Gastrocnemius medialis (tissue), 4 donors: ENCODE data around the gene IFT122. TPM values are rescaled to one million over a fixed set of nuclear protein-coding genes. Genes with fewer than 3 reads are reported as not detected.
"Not testable (repeated sequence)": the region's sequence is repeated elsewhere in the genome, so short reads cannot be mapped to it uniquely, and the experiment has no call there.

Source experiments
- ATAC-seq, 2 donors: fragments of 150-250 bp; one replicate each; pipeline ENCODE4 v1.9.1; 2016
- DNase-seq, 2 donors: peaks; one replicate each; pipeline ENCODE4 v3.0.0-alpha.2; 2019
- H3K27ac ChIP-seq, 4 donors: fragments of 200-600 bp; sonication (generic); 1 replicate in 1 of 4; 2 replicates in 3 of 4; pipeline ENCODE4 v1.5.1; 2016 to 2018; ENCODE audit warnings: mild to moderate bottlenecking in 2 of 4, moderate library complexity in 1 of 4
- H3K27me3 ChIP-seq, 3 donors: fragments of 200-600 bp; sonication (generic) in 2 of 3; 1 replicate in 1 of 3; 2 replicates in 2 of 3; pipeline versions ENCODE4 v1.5.1 to v1.6.0; 2016 to 2019; ENCODE audit warnings: mild to moderate bottlenecking in 1 of 3, moderate library complexity in 1 of 3
- H3K36me3 ChIP-seq, 2 donors: fragments of 200-600 bp; sonication (generic) in 1 of 2; one replicate each; pipeline ENCODE4 v1.5.1; 2017 to 2018
- H3K4me1 ChIP-seq, 2 donors: fragments of 200-600 bp; sonication (generic) in 1 of 2; one replicate each; pipeline ENCODE4 v1.5.1; 2016 to 2017; ENCODE audit warnings: mild to moderate bottlenecking in 2 of 2
- H3K4me3 ChIP-seq, 4 donors: fragments of 200-600 bp; sonication (generic) in 3 of 4; 1 replicate in 1 of 4; 2 replicates in 3 of 4; pipeline ENCODE4 v1.5.1; 2016 to 2019; ENCODE audit warnings: mild to moderate bottlenecking in 2 of 4
- H3K9me3 ChIP-seq, 3 donors: fragments of 200-600 bp; sonication (generic) in 2 of 3; 1 replicate in 1 of 3; 2 replicates in 2 of 3; pipeline ENCODE4 v1.5.1; 2016 to 2019
- POLR2A ChIP-seq, 2 donors: fragments of 450-650 bp; IDR thresholded peaks; one replicate each; pipeline ENCODE4 v1.6.1; 2017; ENCODE audit warnings: antibody characterized with exemption in 2 of 2, mild to moderate bottlenecking in 2 of 2, moderate library complexity in 2 of 2
- in situ Hi-C, 4 donors: fragments of 200-750 bp; cut with MboI; loops; one replicate each; pipeline versions ENCODE4 v1.15.0 to v1.8.0; 2017; ENCODE audit warnings: low sequenced_read_pairs in 4 of 4
- intact Hi-C: fragments of 100-400 bp; cut with DNase I; formaldehyde crosslinking; loops from one replicate; pipeline ENCODE4 v1.15.1; 2023; ENCODE audit warnings: low total_unique reads
- total RNA-seq, 4 donors: library from RNA; depleted of rRNA; stranded (reverse); fragments of >200 nt; gene quantifications; one replicate each; pipeline versions ENCODE4 v1.1.0 to v1.2.3, GENCODE V29; 2016
- TF ChIP-seq, protein P1 (sequence below), 5 experiments: fragments of 450-650 bp in 3 of 5; fragments of 200-600 bp in 2 of 5; sonication (generic) in 2 of 5; IDR thresholded peaks in 4 of 5; conservative IDR thresholded peaks in 1 of 5; 1 replicate in 4 of 5; 2 replicates in 1 of 5; pipeline ENCODE4 v1.5.1; 2016 to 2019; ENCODE audit warnings: antibody characterized with exemption in 5 of 5, mild to moderate bottlenecking in 3 of 5, moderate library complexity in 3 of 5

IFT122 gene
- total RNA-seq, 4 donors from 2014 or later, result 4.6 to 16.4 (median 5.9) TPM

DNA sequence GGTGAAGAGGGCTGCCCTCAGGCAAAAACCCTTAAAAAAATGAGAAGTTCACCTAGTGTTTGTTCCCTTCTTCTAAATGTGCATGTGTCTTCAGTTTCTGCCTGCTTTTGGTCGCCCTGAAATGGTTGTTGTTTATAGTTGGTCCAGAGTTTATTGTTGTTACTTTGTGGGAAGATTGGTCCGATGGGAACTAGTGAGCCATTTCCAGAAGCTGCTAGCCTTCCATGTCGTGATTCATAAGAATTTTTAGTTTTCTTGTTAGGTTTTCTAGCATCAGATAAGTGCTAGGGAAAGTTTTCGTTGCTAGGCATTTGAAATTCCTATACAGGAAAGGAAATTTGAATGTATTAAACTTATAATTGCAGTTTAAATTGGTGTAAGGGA is 33.7 kb downstream of the IFT122 start:
- H3K9me3 ChIP-seq, result no peaks in the 10 kb centered on the region
- H3K36me3 ChIP-seq, result peaks cover 0 to 15% of the 10 kb centered on the region in 2 donors
- no peaks in the 10 kb centered on the region for H3K27me3 ChIP-seq
- H3K4me3 ChIP-seq, result no peak overlapping the region
- DNase-seq, result no peak
- ATAC-seq, result no peak
- TF ChIP-seq, protein P1, sequence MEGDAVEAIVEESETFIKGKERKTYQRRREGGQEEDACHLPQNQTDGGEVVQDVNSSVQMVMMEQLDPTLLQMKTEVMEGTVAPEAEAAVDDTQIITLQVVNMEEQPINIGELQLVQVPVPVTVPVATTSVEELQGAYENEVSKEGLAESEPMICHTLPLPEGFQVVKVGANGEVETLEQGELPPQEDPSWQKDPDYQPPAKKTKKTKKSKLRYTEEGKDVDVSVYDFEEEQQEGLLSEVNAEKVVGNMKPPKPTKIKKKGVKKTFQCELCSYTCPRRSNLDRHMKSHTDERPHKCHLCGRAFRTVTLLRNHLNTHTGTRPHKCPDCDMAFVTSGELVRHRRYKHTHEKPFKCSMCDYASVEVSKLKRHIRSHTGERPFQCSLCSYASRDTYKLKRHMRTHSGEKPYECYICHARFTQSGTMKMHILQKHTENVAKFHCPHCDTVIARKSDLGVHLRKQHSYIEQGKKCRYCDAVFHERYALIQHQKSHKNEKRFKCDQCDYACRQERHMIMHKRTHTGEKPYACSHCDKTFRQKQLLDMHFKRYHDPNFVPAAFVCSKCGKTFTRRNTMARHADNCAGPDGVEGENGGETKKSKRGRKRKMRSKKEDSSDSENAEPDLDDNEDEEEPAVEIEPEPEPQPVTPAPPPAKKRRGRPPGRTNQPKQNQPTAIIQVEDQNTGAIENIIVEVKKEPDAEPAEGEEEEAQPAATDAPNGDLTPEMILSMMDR (IDR thresholded peaks at IDR 0.05 in 4 of 5, conservative IDR thresholded peaks at IDR 0.05 in 1 of 5), result no peak
- TF ChIP-seq POLR2A (IDR thresholded peaks at IDR 0.05), result no peak
- no peak overlapping the region for H3K27ac ChIP-seq
- no peaks in the 10 kb centered on the region for H3K4me1 ChIP-seq
- intact Hi-C loops (no loop called here), in situ Hi-C loops (no loop called here)

DNA sequence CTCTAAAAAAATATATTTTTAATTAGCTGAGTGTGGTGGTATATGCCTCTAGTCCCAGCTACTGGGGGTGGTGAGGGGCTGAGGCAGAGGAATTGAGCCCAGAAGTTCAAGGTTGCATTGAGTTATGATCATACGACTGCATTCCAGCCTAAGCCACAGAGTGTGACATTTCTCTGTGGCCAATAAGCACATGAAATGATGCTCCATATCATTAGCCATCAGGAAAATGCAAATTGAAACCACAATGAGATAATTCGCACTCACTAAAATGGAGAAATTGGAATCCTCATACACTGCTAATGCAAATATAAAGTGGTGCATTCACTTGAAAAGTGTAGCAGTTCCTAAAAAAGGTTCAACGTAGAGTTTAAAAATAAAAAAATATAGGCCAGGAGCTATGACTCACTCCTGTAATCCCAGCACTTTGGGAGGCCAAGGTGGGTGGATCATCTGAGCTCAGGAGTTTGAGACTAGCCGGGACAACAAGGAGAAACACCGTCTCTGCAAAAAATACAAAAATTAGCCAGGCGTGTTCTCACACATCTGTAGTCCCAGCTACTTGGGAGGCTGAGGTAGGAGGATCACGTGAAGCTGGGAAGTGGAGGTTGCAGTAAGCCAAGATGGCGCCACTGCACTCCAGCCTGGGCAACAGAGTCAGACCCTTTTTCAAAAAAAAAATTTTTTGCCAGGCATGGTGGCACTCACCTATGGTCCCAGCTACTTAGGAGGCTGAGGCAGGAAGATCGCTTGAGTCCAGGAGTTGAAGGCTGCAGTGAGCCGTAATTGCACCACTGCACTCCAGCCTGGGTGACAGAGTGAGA is 35.2 kb downstream of the IFT122 start:
- DNase-seq (no peak), ATAC-seq (no peak)
- no peaks in the 10 kb centered on the region for H3K27me3 ChIP-seq
- no peak for TF ChIP-seq POLR2A (IDR thresholded peaks at IDR 0.05)
- H3K9me3 ChIP-seq, result no peaks in the 10 kb centered on the region
- no peak overlapping the region for H3K27ac ChIP-seq
- in situ Hi-C loops, result loop anchor here in 3 of 4 donors (25.0 kb wide), 2 partner anchors 362 to 462 kb away; no protein-coding TSS in a partner anchor
- H3K36me3 ChIP-seq, result peaks cover 0 to 22% of the 10 kb centered on the region in 2 donors
- intact Hi-C loops, result no loop called here
- H3K4me1 ChIP-seq, result no peaks in the 10 kb centered on the region
- no peak overlapping the region for H3K4me3 ChIP-seq

DNA sequence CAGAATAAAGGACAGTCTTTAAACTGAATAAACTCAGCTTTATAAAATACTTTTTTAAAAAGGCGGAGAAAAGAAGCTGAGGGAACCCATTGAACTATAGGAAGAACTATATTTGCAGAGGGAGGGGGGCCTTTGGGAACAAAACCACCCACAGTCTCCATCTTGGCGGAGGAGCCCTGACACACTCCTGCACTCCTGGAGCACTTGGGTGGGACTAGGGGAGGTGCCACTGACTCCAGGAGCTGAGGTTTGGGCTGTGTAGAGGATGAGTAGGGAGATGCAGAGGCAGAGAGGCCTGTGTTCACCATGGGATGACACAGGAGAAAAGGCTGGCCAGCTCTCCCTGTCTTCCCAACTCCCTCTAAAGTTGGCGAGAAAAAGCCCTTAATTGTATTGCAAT is 35.8 kb downstream of the IFT122 start:
- no peak for DNase-seq
- in situ Hi-C loops, result loop anchor here in 3 of 4 donors (25.0 kb wide), 2 partner anchors 361 to 461 kb away; no protein-coding TSS in a partner anchor
- TF ChIP-seq POLR2A (IDR thresholded peaks at IDR 0.05), result no peak
- Histone ChIP-seq H3K4me3 (no peak overlapping the region), H3K9me3 (no peaks in the 10 kb centered on the region), H3K27ac (no peak overlapping the region), H3K36me3 (peaks cover 0 to 23% of the 10 kb centered on the region in 2 donors), H3K27me3 (no peaks in the 10 kb centered on the region), H3K4me1 (no peaks in the 10 kb centered on the region)
- ATAC-seq, result no peak
- intact Hi-C loops, result no loop called here

DNA sequence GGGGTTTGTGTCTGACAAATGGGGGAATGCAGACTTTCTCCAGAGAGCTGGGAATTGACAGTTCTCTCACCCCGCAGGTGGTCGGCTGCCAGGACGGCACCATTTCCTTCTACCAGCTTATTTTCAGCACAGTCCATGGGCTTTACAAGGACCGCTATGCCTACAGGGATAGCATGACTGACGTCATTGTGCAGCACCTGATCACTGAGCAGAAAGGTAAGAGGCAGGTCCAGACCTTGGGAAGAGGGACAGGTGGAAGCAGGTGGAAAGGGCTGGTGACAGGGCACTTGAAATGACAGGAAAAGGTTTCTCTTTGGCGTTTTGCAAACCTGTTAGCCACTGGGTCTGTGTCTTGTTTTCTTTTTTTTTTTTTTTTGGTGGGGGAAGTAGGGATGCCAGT is 36.6 kb downstream of the IFT122 start:
- H3K9me3 ChIP-seq, result no peaks in the 10 kb centered on the region
- H3K4me3 ChIP-seq, result no peak overlapping the region
- TF ChIP-seq POLR2A (IDR thresholded peaks at IDR 0.05), result no peak
- TF ChIP-seq, protein P1 (IDR thresholded peaks at IDR 0.05 in 4 of 5, conservative IDR thresholded peaks at IDR 0.05 in 1 of 5), result no peak
- intact Hi-C loops (no loop called here), in situ Hi-C loops (loop anchor here in 3 of 4 donors (25.0 kb wide), 2 partner anchors 361 to 461 kb away; no protein-coding TSS in a partner anchor)
- no peak overlapping the region for H3K27ac ChIP-seq
- DNase-seq (no peak), ATAC-seq (no peak)
- peaks cover 0 to under 1% of the 10 kb centered on the region in 2 donors for H3K4me1 ChIP-seq
- no peaks in the 10 kb centered on the region for H3K27me3 ChIP-seq
- peaks cover 0 to 23% of the 10 kb centered on the region in 2 donors for H3K36me3 ChIP-seq

DNA sequence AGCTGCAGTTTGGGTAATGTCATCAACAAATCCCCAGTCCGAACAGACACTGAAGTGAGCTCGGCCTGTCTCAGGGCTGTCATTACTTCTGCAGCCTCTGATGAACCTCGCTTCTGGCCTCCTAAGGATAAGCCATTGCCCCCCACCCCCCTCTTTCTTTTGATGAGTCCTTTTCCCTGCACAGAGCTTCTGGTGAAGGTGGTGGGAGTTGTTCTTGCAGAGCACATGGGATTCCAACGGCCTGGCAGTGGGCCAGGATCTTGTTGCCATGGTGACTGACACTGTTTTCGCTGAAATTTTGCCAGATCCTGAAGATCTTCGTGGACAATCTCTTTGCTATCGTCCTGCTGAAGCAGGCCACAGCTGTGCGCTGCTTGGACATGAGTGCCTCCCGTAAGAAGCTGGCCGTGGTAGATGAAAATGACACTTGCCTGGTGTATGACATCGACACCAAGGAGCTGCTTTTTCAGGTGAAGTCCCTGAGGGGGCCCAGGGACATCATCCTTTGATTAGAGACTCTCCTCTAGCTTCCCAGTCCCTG is 41.3 kb downstream of the IFT122 start:
- Histone ChIP-seq H3K4me1 (peaks cover 10 to 12% of the 10 kb centered on the region in 2 donors), H3K36me3 (peaks cover 0 to 23% of the 10 kb centered on the region in 2 donors), H3K27ac (peak overlapping the region in 3 of 4 donors; percentile 10 to 38 (median 24))
- H3K27me3 ChIP-seq, ATAC-seq, intact Hi-C loops, H3K9me3 ChIP-seq, DNase-seq, H3K4me3 ChIP-seq: not testable (repeated sequence)
- in situ Hi-C loops, result loop anchor here in 3 of 4 donors (25.0 kb wide), 2 partner anchors 356 to 456 kb away; no protein-coding TSS in a partner anchor

DNA sequence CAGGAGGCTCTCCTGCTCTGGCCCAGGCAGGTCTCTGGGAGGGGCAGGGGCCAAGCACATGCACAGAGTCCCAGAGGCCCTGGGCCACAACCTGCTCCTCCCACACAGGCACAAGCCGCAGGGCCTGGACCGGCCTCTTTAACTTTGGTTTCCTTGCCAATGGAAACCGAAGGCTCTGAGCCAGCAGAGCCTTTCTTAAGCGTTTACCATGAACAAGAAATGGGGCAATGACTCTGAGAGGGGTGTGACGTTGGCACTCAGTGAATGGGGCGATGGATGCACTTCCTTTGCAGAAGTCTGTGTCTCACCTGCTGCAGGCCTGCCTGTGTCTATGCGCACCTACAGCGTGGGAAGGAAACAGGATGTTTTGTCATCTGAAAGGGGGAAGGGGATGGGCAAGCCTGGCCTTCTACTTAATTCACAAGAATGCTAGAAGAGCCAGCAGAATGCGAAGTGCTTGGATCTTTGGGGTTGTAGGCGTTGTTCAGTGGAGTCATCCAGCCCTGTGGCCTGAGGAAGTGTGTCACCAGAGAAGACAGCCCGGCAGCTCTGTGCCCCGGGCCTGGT is 41.8 kb downstream of the IFT122 start:
- no peaks in the 10 kb centered on the region for H3K27me3 ChIP-seq
- in situ Hi-C loops (loop anchor here in 3 of 4 donors (25.0 kb wide), 2 partner anchors 355 to 455 kb away; no protein-coding TSS in a partner anchor), intact Hi-C loops (no loop called here)
- no peak for TF ChIP-seq POLR2A (IDR thresholded peaks at IDR 0.05)
- TF ChIP-seq, protein P1 (IDR thresholded peaks at IDR 0.05 in 4 of 5, conservative IDR thresholded peaks at IDR 0.05 in 1 of 5), result no peak
- ATAC-seq, result no peak
- peaks cover 0 to 23% of the 10 kb centered on the region in 2 donors for H3K36me3 ChIP-seq
- DNase-seq, result peak in 1 of 2 donors; percentile 45
- H3K4me1 ChIP-seq, result peaks cover 15 to 17% of the 10 kb centered on the region in 2 donors
- peak overlapping the region in 3 of 4 donors; percentile 10 to 38 (median 24) for H3K27ac ChIP-seq
- H3K4me3 ChIP-seq, result no peak overlapping the region
- H3K9me3 ChIP-seq, result no peaks in the 10 kb centered on the region
